Left forelimb (tissue), 1 donor: ENCODE data around the gene PIM1.
A peak's percentile ranks its signal among the peaks of the same experiment; 100 is the strongest.
"Not testable (repeated sequence)": the region's sequence is repeated elsewhere in the genome, so short reads cannot be mapped to it uniquely, and the experiment has no call there.

Experiments used
- DNase-seq: peaks from one replicate; pipeline ENCODE4 v3.0.0-alpha.2; 2018; ENCODE audit warnings: low spot score

PIM1 gene

DNA sequence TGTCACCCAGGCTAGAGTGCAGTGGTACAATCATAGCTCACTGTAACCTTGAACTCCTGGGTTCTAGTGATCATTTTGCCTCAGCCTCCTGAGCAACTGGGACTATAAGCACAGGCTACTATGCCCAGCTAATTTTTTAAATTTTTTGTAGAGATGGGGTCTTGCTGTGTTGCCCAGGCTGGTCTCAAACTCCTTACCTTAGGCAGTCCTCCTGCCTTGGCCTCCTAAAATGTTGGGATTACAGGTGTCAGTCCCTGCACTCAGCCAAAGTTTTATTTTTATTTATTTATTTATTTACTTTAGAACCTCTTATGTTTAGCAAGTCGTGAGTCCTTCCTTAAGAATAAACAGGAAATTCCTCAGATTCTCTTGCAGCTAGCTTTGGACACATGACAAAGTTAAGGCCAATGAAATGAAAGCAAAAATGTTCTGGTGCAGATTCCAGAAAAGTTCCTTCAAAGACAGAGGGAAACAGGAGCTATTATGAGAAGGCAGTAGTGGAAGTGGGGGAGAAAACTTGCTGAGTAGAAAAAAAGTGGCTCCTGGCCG lies 19.1 kb downstream of the PIM1 start:
- DNase-seq: peak; percentile 5

DNA sequence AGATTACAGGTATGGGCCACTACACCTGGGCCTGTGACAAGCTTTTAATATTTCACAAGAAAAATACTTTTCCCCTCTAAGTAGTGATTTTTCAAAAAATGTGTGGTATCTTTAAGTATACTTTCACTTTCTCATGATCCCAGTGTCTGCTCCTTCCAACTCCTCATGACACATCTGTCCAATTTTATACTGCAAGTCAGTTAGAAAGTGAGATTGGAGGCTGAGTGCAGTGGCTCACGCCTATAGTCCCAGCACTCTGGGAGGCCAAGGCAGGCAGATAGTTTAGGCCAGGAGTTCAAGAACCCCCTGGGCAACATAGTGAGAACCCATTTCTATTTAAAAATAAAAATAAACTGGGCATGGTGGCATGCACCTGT lies 20.2 kb downstream of the PIM1 start:
- DNase-seq: peak; percentile 41

DNA sequence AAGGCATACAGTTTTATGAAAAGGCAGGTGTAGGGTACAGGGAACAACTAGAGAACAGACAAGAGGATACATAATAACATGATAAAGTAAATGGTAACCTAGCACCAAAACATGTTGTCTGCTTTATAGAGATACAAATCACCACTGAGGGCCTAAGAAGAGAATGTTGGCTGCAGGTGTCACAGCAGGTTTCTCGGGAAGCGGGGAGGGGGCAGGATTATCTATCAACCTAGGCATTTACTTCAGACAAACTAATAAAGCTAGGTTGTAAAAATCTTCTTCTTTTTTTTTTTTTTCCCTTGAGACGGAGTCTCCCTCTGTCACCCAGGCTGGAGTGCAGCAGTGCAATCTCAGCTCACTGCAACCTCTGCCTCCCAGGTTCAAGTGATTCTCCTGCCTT lies 22.7 kb downstream of the PIM1 start:
- peak; percentile 15 for DNase-seq

DNA sequence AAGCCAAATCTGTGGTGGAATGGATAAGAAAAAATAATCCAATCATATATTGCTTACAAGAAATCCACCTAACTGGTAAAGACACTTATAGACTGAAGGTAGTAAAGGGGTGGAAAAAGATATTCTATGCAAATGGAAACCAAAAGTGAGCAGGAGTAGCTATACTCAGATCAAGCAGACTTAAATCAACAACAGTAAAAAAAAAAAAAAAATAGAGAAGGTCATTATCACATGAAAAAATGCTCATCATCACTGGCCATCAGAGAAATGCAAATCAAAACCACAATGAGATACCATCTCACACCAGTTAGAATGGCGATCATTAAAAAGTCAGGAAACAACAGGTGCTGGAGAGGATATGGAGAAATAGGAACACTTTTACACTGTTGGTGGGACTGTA lies 24.9 kb downstream of the PIM1 start:
- not testable (repeated sequence) for DNase-seq

DNA sequence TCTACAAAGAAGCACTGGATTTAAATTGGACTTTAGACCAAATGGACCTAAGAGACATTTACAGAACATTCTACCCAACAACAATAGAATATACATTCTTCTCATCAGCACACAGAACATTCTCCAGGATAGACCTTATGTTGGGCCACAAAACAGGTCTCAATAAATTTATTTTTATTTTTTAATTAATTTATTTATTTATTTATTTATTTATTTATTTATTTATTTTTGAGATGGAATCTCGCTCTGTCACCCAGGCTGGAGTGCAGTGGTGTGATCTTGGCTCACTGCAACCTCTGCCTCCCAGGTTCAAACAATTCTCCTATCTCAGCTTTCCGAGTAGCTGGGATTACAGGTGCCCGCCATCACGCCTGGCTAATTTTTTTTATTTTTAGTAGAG lies 26.5 kb downstream of the PIM1 start:
- DNase-seq: not testable (repeated sequence)

DNA sequence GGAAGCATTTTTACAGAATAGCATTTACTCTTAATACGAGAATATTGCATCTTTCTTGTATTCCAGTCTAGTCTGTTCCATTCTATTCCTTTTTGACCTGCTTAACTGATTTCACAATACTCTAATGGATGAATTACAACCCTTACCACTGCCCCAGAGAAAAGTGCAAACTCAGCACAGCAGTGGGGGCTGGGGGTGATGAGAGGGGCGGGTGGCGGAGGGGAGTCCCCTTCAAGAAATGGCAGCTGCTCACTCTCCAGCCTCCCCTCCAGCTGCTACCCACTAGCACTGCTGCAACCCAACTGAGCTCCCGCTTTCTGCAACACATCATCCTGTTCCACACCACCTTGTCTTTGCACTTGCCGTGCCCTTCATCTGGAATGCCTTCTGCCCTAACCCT lies 30.1 kb downstream of the PIM1 start:
- DNase-seq: peak; percentile 44

DNA sequence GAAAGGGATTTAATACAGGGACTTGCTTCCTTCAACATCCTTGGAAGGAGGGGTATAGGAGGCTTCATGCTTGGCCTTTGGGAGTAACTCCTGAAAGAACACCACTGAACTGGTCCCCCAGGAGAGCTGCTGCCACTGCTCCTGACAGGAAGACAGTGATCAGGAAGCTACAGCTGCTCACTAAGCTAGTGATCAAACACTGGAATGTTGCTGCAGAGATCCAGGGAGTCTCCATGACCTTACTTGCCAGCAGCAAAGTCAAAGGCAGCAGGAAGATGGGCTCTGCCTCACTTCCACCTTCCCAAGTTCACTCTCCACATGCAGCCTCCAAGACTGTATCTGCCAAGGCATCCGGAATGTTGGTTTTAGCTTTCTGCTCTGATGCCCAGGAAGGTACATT lies 31.8 kb downstream of the PIM1 start:
- peak; percentile 20 for DNase-seq

DNA sequence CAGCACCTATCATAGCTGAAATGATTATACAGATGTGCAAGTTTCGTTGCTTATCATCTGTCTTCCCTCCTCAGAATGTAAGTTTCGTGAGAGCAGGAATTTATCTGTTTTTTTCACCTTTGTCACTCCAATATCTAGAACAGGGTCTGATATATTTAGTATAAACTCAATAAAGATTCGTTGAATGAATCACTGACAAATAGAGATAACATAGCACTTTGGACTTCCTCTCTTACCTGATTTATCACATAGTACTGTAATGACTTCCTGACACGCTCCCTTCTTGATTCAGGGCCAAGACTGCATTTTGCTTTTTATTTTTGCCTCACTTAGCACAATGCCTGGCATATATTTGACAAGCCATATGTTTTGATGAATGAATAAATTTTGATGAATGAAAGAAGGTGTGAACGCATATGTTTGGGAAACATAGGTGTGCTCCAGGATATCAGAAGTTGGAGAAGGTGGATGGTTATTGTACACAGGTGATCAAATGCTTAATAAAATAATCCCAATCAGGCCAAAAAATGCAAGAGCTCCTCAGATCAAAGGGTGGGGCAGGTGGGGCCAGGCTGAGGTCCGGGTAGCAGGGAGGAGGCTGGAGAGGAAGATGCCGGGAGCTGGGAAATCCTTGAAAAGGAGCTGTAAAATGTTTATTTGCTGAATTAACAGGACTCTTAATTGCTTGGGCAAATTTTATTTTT lies 33.0 kb downstream of the PIM1 start:
- no peak for DNase-seq

DNA sequence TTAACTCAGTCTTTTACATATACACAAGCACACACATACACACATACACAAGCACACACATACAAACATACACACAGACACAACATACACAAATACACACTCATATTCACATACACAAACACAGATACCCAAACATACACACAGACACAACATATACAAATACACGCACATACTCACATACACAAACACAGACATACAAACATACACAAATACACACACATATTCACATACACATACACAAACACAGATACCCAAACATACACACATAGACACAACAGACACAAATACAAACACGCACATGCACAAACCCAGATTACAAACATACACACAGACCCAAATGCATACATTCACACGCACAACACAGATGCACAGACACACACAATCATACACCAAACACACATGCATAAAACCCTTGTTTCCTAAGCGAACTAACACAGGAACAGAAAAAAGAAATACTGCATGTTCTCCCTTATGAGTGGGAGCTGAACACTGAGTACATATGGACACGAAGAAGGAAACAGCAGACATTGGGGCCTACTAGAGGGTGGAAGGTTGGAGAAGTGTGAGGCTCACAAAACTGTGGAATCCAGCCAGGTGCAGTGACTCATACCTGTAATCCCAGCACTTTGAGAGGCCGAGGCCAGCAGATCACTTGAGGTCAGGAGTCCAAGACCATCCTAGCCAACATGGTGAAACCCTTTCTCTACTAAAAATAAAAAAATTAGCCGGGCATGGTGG lies 34.2 kb downstream of the PIM1 start:
- DNase-seq: peak; percentile 59

DNA sequence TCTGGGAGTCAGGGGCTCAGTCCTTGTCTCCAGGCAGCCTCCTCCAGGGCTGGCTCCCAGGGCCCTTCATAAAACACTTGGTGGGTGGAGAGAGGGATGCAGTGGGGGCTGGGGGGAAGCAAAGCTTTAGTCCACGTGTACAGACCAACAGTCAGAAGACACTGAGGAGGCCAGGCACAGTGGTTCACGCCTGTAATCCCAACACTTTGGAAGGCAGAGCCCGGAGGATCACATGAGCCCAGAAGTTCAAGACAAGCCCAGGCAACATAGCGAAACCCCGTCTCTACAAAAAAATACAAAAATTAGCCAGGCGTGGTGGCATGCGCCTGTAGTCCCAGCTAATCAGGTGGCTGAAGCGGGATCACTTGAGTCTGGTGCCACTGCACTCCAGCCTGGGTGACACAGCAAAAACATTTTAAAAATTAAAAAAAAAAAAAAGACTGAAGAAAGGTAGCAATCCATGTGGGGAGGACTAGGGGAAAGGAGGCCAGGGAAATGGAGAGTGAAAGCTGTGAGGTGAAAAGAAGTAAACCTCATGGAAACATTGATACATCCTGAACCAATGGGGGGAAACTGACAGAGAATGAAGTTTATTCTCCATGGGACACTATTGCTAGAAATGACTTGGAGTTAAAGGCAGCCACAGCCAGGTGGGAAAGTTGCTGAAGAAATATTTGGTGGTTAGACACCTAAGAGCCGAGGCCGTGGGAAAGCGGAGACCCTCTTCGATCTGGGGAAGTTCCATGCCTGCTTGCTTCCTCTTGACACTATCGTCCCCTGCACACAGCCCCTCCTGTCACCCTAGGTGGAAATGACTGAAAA lies 35.4 kb downstream of the PIM1 start:
- peak; percentile 36 for DNase-seq

DNA sequence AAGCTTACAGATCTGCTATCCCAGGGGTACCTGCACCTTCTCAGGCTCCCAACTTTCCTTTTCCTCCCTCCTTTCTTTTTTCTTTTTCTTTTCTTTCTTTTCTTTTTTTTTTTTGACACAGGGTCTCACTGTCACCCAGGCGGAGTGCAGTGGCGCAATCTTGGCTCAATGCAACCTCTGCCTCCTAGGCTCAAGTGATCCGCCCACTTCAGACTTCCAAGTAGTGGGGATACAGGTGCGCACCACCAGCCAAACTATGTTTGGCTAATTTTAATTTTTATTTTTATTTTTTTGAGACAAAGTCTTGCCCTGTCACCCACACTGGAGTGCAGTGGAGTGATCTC lies 36.0 kb downstream of the PIM1 start:
- no peak for DNase-seq

DNA sequence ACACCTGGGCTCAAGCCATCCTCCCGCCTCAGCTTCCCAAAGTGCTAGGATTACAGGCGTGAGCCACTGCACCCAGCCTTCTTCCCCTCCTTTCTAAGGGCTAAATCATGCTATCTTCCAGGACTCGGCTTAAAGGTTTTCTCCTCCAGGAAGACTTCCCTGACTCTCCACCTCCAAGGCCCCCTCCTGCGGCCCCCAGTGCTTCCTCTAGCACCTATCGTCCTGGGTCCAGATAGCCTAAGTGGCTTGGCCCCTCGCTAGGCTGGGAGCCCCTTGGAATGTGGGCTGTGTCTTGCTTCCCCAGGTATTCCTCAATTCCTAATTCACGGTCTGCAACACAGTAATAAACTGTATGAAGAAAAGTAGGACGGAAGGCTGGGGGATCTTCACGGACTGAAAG lies 36.7 kb downstream of the PIM1 start:
- DNase-seq: peak; percentile 53

DNA sequence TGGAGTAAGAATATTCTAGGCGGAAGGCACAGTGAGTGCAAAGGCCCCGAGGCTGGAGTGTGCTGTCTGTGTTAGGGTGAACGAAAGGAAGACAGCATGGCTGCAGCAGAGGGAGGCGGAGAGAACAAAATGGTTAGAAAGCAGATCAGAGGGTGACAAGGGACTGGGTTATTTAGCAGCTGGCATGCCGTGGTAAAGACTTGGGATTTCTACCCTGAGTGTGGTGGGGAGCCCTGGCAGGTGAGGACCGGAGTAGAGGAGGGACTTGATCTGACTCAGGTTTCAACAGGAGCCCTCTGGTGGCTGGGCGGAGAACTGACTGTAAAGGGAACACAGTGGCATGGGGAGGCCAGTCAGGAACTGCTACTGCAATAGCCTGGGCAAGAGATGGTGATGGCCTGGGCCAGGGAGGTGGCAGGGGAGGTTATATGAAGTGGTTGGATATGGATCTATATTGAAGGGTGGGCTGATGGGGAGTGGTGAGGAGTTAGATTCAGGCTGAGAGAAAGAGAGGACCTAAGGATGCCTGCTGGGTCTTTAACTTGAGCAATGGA lies 38.0 kb downstream of the PIM1 start:
- DNase-seq: peak; percentile 68

DNA sequence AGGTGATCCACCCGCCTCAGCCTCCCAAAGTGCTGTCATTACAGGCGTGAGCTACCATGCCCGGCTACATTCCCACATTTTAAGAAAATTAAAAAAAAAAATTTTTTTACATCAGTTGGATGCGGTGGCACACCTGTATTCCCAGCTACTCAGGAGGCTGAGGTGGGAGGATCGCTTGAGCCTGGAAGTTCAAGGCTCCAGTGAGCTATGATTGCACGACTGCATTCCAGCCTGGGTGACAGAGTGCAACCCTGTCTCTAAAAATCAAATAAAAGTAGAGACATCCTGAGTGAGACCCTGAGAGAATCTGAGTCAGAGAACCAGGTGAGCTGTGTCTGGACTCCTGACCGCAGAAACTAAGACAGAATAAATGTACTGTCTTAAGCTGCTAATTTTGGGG lies 38.8 kb downstream of the PIM1 start:
- DNase-seq: peak; percentile 11

DNA sequence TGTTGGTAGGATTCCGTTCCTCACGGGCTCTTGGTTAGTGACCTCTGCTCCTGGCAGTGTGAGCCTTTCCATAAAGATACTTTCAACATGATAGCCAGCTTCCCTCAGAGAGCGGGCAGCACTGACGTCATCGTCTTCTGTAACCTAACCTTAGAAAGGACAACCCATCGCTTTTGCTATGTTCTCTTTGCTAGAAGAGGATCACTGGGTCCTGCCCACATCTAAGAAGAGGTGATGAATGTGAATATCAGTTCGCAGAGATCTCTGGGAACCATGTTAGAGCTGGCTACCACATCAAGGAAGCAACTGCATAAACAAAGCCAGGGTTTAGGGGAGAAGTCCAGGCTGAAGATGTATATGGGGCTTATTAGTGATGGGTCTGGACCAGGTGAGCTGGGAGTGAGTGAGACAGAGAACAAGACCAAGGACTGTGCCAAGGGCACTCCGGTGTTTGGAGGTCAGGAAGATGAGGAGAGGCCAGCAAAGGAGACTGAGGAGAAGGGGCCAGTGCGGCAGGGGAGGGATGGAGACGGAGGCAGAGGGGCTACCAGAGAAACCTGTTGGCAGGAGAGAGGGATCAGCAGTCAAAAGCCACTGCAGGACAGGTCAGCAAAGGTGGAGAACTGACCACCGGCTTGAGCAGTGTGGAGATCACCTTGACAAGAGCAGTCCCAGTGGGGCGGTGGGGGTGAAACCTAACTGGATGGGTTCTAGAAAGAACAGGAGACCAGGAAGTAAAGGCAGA lies 39.7 kb downstream of the PIM1 start:
- peak; percentile 31 for DNase-seq

DNA sequence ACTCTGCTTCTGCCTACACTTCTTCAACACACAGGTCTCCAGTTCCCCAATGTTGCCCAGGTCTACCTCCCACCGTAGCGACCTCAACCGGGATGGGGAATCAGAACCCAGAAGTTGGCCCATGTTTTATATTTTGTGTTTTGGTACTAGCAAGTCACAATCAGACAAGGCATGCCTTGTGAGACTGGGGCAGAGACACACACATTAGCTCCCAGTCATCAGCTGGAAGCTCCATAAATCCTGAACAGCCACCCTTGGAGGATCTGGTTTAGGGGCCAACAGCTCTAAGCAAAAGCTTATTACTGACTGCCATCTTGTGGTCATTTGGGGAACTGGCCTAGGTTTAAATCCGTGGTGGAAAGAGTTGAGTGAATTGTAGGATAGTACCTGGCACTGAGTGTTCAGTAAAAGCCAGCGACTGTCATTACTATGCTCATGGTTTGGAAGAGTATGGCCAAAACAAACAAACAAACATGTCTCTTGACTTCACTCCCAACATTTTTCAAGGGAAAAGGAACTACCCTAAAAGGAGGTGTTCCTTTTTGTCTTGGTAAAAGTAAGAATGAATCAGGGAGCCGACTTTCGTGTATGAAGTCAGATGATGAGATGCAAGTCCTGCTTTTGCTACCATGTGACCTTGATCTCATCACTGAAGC lies 40.5 kb downstream of the PIM1 start:
- DNase-seq: peak; percentile 69

DNA sequence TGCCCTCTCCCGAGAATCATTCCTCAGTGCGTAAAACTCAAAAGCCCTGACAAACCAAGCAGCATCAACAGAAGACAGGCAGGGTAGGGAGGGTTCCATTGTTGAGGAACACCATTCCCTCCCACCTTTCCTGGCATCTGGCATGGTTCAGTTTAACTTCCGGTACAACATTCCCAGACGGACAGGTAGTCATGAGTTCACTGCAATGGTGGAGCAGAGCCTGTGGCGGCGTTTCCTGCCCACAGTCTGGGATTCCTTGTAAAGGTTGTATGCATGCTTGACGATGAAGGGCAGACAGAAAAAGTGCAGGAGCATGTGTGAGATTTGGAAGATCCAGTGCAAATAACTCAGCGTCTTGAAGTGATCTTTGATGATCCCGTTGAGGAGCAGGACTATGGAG lies 42.3 kb downstream of the PIM1 start:
- no peak for DNase-seq

DNA sequence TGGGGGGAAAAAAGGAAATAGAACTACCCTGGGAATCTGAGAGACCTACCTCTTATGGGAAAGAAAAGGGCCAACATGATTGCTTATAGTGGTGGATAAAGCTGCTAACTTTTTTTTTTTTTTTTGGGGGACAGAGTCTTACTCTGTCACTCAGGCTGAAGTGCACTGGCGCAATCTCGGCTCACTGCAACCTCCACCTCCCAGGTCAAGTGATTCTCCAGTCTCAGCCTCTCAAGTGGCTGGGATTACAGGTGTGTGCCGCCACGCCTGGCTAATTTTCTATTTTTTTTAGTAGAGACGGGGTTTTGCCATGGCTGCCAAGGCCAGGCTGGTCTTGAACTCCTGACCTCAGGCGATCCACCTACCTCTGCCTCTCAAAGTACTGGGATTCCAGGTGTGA lies 48.1 kb downstream of the PIM1 start:
- DNase-seq: no peak

DNA sequence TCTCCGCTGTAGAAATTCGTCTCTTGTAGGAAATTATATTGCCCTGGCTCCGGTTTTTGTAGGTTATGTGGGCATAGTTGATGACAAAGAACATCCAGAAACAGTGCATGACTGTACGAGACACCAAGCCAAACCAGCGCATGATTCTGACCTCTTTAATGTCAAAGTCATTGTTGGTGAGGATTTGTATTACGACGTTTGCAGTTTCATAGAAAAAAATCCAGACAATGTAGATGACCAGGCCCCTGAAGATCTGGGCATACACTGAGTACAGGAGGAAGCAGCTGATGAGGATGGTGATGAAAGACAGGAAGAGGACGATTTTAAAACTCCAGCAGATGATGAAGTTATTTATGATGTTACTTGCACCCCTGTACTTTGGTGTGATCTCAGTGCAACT lies 48.6 kb downstream of the PIM1 start:
- no peak for DNase-seq

DNA sequence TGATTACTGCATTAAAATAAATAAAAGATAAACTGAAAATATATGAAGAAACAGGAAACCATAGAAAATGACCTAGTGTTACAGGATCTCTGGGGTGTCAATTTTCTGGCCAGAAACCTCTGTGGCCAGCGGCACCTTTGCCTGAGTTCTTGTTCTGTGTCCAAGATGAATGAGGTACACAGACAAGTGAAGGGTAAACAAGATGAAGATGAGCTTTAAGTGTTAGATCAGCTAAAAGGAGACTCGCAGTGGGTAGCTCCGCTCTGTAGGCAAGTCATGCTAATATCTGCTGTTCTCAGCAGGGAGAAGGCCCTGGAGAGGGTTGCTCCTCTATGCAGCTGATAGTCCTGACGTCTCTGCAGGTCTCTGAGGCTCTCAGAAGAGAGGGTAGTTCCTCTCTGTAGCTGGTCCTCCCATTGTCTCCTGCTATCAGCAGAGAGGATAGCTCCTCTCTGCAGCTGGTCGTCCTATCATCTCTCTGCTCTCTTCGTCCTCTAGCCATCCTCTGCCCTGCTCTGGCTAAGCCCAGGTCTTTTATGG lies 51.7 kb downstream of the PIM1 start:
- no peak for DNase-seq
